ENCODE data around the gene MYRF.
A peak's percentile ranks its signal among the peaks of the same experiment; 100 is the strongest.

The MYRF gene

GRCh38 chr11:61765550-61766253 is 13.3 kb downstream of the MYRF start:
- no peak for ATAC-seq (replicated peaks)
- Mint-ChIP-seq H3K4me1 (peaks cover 0 to 2% of the 10 kb centered on the region in 2 donors), H3K27ac (no peak overlapping the region), H3K27me3 (peaks cover 6 to 10% of the 10 kb centered on the region in 2 donors), H3K36me3 (no peaks in the 10 kb centered on the region), H3K4me3 (no peak overlapping the region), H3K9me3 (no peaks in the 10 kb centered on the region)
- DNase-seq: no peak

GRCh38 chr11:61766353-61766841 is 14.0 kb downstream of the MYRF start:
- Mint-ChIP-seq H3K27me3 (peaks cover 6 to 10% of the 10 kb centered on the region in 2 donors), H3K9me3 (no peaks in the 10 kb centered on the region), H3K36me3 (no peaks in the 10 kb centered on the region), H3K4me1 (peaks cover 0 to 2% of the 10 kb centered on the region in 2 donors), H3K27ac (no peak overlapping the region), H3K4me3 (no peak overlapping the region)
- DNase-seq (no peak), ATAC-seq (replicated peaks) (no peak)

GRCh38 chr11:61768376-61769076 is 16.1 kb downstream of the MYRF start:
- Mint-ChIP-seq H3K4me3 (no peak overlapping the region), H3K9me3 (no peaks in the 10 kb centered on the region), H3K27me3 (peaks cover 0 to 4% of the 10 kb centered on the region in 2 donors), H3K36me3 (no peaks in the 10 kb centered on the region), H3K27ac (no peak overlapping the region), H3K4me1 (peaks cover 0 to 2% of the 10 kb centered on the region in 2 donors)
- ATAC-seq (replicated peaks) (no peak), DNase-seq (no peak)

GRCh38 chr11:61769169-61769920 is 16.9 kb downstream of the MYRF start:
- DNase-seq (no peak), ATAC-seq (replicated peaks) (no peak)
- Mint-ChIP-seq H3K4me3 (no peak overlapping the region), H3K4me1 (peaks cover 0 to 2% of the 10 kb centered on the region in 2 donors), H3K9me3 (no peaks in the 10 kb centered on the region), H3K36me3 (no peaks in the 10 kb centered on the region), H3K27me3 (peaks cover 0 to 4% of the 10 kb centered on the region in 2 donors), H3K27ac (no peak overlapping the region)

GRCh38 chr11:61769946-61770683 is 17.7 kb downstream of the MYRF start:
- ATAC-seq (replicated peaks) (no peak), DNase-seq (no peak)
- no peak overlapping the region for H3K27ac Mint-ChIP-seq
- H3K9me3 Mint-ChIP-seq: no peaks in the 10 kb centered on the region
- peaks cover 6 to 10% of the 10 kb centered on the region in 2 donors for H3K27me3 Mint-ChIP-seq
- peaks cover 0 to 2% of the 10 kb centered on the region in 2 donors for H3K4me1 Mint-ChIP-seq
- no peaks in the 10 kb centered on the region for H3K36me3 Mint-ChIP-seq
- no peak overlapping the region for H3K4me3 Mint-ChIP-seq

GRCh38 chr11:61771195-61771894 is 18.9 kb downstream of the MYRF start:
- H3K4me3 Mint-ChIP-seq: no peak overlapping the region

GRCh38 chr11:61771985-61772455 is 19.6 kb downstream of the MYRF start:
- DNase-seq (no peak), ATAC-seq (replicated peaks) (no peak)
- Mint-ChIP-seq H3K36me3 (no peaks in the 10 kb centered on the region), H3K27me3 (peaks cover 23% of the 10 kb centered on the region in 2 donors), H3K9me3 (no peaks in the 10 kb centered on the region), H3K27ac (no peak overlapping the region), H3K4me1 (peaks cover 8 to 10% of the 10 kb centered on the region in 2 donors), H3K4me3 (no peak overlapping the region)

More at GRCh38 chr11:61771195-61771894, 18.9 kb downstream of the MYRF start:
- H3K27ac Mint-ChIP-seq: no peak overlapping the region
- peaks cover 18% of the 10 kb centered on the region in 2 donors for H3K27me3 Mint-ChIP-seq
- DNase-seq (no peak), ATAC-seq (replicated peaks) (no peak)
- H3K36me3 Mint-ChIP-seq: no peaks in the 10 kb centered on the region
- peaks cover 3 to 6% of the 10 kb centered on the region in 2 donors for H3K4me1 Mint-ChIP-seq
- H3K9me3 Mint-ChIP-seq: no peaks in the 10 kb centered on the region

- no peak overlapping the region for H3K4me3 Mint-ChIP-seq
- no peak overlapping the region for H3K27ac Mint-ChIP-seq
Measured at GRCh38 chr11:61773356-61773755, 20.9 kb downstream of the MYRF start.

GRCh38 chr11:61773809-61774208 is 21.4 kb downstream of the MYRF start:
- no peak for DNase-seq
- no peak for ATAC-seq (replicated peaks)
- H3K9me3 Mint-ChIP-seq: no peaks in the 10 kb centered on the region
- H3K27me3 Mint-ChIP-seq: peaks cover 31 to 35% of the 10 kb centered on the region in 2 donors
- no peak overlapping the region for H3K4me3 Mint-ChIP-seq
- peaks cover 0 to 5% of the 10 kb centered on the region in 2 donors for H3K36me3 Mint-ChIP-seq
- H3K27ac Mint-ChIP-seq: no peak overlapping the region
- peaks cover 12 to 19% of the 10 kb centered on the region in 2 donors for H3K4me1 Mint-ChIP-seq

More at GRCh38 chr11:61773356-61773755, 20.9 kb downstream of the MYRF start:
- Mint-ChIP-seq H3K27me3 (peaks cover 30 to 31% of the 10 kb centered on the region in 2 donors), H3K9me3 (no peaks in the 10 kb centered on the region), H3K4me1 (peaks cover 11 to 19% of the 10 kb centered on the region in 2 donors), H3K36me3 (peaks cover 0 to under 1% of the 10 kb centered on the region in 2 donors)
- ATAC-seq (replicated peaks) (no peak), DNase-seq (no peak)

- Mint-ChIP-seq H3K27ac (peak overlapping the region; percentile 80), H3K36me3 (peaks cover 0 to 5% of the 10 kb centered on the region in 2 donors), H3K9me3 (no peaks in the 10 kb centered on the region), H3K27me3 (peaks cover 31 to 35% of the 10 kb centered on the region in 2 donors), H3K4me1 (peaks cover 12 to 19% of the 10 kb centered on the region in 2 donors), H3K4me3 (no peak overlapping the region)
- DNase-seq (no peak), ATAC-seq (replicated peaks) (no peak)
Measured at GRCh38 chr11:61774411-61774810, 22.0 kb downstream of the MYRF start.

GRCh38 chr11:61775106-61775505 is 22.7 kb downstream of the MYRF start:
- Mint-ChIP-seq H3K27ac (peak overlapping the region; percentile 80), H3K9me3 (no peaks in the 10 kb centered on the region), H3K36me3 (peaks cover 2 to 9% of the 10 kb centered on the region in 2 donors), H3K4me3 (peak overlapping the region in 1 of 2 donors; percentile 1), H3K27me3 (peaks cover 31 to 39% of the 10 kb centered on the region in 2 donors), H3K4me1 (peaks cover 12 to 19% of the 10 kb centered on the region in 2 donors)
- DNase-seq (no peak), ATAC-seq (replicated peaks) (no peak)

- Mint-ChIP-seq H3K36me3 (peaks cover 2 to 9% of the 10 kb centered on the region in 2 donors), H3K4me3 (peak overlapping the region in 1 of 2 donors; percentile 1), H3K4me1 (peaks cover 12 to 19% of the 10 kb centered on the region in 2 donors), H3K27me3 (peaks cover 31 to 39% of the 10 kb centered on the region in 2 donors), H3K27ac (no peak overlapping the region), H3K9me3 (no peaks in the 10 kb centered on the region)
- no peak for DNase-seq
- ATAC-seq (replicated peaks): no peak
Measured at GRCh38 chr11:61775606-61776554, 23.4 kb downstream of the MYRF start.

Measured in stimulated activated naive B cell treated with anti-CD40 and anti-IgM and Interleukin-4, amounts not matched to agents 10 μg/mL and 1 μg/mL and 100 μg/mL, for 72 hours (primary cell).